GM12874 (cell line): Measurements from ENCODE around the gene TENT4A.

Experiments used
- TF ChIP-seq, protein P1 (sequence below): IDR thresholded peaks from 2 replicates; pipeline ENCODE4 v1.5.1; 2011; ENCODE audit warnings: low read depth, mild to moderate bottlenecking, control low read depth, low read length, moderate library complexity; ENCODE audit not compliant: insufficient read depth

Gene TENT4A

DNA sequence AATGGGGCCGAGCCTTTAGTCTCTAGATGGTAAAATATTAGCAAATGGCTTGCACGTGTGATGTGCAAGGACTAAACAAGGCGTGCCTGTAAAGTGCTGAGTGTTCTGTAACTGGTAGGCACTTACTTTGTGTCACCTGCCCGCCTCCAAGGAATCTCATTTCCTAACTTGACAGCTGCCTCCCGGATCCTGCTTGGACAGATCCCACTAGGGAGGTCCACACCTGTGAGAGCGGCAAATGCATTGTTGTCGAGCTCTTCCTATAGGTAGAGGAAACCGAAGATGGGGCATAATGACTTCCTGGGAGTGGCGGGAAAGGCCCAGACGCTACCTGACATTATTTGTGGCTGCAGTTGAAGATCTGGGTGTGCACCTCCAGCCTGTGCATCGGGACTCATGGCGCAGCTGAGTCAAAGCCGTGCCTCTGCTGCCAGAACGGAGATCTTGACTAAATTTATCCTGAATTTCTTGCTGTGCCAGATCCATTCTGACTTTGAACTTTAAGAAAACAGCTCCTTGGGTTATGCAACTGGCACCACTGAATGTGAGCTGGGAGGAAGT lies 79.8 kb downstream of the TENT4A start:
- TF ChIP-seq, protein P1, sequence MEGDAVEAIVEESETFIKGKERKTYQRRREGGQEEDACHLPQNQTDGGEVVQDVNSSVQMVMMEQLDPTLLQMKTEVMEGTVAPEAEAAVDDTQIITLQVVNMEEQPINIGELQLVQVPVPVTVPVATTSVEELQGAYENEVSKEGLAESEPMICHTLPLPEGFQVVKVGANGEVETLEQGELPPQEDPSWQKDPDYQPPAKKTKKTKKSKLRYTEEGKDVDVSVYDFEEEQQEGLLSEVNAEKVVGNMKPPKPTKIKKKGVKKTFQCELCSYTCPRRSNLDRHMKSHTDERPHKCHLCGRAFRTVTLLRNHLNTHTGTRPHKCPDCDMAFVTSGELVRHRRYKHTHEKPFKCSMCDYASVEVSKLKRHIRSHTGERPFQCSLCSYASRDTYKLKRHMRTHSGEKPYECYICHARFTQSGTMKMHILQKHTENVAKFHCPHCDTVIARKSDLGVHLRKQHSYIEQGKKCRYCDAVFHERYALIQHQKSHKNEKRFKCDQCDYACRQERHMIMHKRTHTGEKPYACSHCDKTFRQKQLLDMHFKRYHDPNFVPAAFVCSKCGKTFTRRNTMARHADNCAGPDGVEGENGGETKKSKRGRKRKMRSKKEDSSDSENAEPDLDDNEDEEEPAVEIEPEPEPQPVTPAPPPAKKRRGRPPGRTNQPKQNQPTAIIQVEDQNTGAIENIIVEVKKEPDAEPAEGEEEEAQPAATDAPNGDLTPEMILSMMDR, result no peak

DNA sequence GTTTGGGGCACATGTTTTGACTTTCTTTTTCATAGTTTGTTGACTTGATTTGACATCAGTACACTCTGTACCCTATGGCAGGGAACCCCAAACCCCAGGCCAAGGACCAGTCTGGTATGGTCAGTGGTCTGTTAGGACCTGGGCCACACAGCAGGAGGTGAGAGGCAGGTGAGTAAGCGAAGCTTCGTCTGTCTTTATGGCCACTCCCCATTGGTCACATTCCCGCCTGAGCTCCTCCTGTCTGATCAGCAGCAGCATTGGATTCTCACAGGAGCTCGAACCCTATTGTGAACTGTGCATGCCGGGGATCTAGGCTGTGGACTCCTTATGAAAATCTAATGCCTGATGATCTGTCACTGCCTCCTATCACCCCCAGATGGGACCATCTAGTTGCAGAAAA lies 88.0 kb downstream of the TENT4A start:
- TF ChIP-seq, protein P1, result no peak

DNA sequence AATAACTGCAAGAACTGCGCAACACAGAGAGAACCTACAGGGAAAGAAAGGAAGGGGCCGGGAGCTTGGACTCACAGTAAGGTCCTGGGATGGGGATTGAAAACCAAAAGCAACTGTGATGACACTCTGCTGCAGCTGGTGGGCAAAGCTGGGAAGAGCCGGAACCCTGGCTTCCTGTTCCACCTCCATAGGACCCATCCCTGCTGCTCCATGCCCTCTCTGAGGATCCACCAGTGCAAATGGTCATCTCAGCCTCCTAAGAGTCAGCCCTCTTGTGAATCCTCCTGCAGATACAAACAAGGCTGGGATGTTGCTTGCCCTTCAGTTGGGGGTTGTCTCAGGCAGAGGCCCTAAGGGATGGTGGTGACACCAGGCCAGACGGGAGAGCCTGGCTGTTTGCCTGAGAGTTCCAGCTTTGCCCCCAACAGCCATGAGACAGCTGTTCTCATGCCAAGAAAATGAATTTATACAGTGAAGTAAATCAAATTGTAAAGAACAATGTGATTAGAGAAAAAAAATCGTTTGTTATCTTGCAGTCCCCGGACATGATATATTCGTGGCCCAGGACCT lies 90.8 kb downstream of the TENT4A start:
- TF ChIP-seq, protein P1, result no peak

DNA sequence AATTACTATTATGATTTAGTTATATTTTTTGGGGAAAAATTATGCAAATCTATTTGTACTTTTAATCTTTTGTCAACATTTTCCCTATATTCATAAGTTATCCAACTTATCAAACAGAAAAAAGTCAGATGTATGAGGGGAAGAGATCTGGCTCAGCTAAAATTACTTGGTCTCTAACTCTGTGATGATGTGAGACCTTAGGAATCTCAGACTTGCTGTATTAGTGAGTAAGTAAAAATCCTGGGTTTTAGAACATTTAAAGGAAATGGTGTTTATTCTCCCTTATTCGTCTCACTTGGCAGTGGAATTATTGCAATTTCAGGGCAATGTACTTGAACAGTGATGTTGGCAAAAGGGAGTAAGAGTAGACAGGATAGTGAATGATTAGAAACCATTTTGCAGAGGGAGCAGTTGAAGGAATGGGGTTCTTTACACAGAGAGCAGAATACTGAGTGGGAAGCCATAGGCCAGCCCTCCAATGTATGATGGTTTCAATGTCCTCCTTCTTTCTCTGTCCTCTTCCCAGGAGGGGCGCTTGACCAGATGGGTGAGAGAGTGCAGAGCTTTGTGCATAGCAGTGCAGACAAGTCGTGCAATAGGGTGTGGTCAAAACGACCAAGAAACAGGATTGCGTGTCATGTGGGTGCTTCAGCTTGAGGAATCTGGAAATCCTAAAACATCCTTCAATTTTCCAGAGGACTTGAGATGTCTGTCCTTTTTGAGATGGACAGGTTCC lies 91.7 kb downstream of the TENT4A start:
- TF ChIP-seq, protein P1, result no peak

DNA sequence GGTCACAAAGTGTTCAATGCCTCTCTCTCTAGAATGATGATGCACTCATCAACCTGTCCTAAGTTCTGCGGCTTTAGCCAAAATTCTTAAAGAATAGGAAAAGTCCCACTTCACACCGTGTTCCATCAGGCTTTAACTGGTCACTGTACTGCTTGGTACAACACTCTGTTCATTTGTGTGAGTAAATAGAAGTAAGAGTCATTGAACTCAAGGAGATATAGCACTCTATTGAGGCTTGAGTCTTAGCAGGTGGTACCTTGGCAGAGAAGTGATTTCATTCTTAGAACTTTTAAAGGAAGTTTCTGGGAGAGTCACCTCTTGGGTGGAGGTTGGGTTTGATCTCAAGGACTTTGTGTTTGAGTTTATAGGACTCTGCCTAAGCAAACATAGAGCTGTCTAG lies 92.6 kb downstream of the TENT4A start:
- TF ChIP-seq, protein P1, result no peak
